IPS-NIHi11 (cell line): ENCODE data around the gene IRS2.

Experiments used
- DNase-seq: peaks from one replicate; pipeline ENCODE4 v3.0.0; 2012; ENCODE audit warnings: mixed read lengths, low spot score

IRS2 gene

DNA sequence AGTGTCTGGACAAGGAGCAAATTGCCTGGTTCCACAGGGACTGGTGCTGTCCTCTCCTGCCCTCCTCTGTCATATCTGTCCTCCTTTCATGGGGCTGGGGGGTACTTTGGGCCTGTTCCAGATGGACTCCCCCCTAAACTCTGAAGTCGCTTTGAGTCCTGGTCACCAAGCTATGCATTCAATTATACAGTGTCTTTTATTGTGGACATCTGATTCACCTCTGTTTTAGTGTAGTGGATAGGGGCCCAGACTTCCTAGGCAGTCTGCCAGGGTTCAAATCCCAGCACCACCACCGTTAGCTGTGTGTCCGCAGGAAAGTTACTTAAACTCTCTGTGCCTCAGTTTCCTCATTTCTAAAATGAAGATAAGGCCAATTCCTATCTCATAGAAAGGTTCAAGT, 21.0 kb upstream of the IRS2 start:
- no peak for DNase-seq

GRCh38 chr13:109804654-109805053, 18.3 kb upstream of the IRS2 start:
- no peak for DNase-seq

GRCh38 chr13:109803825-109804224, 17.4 kb upstream of the IRS2 start:
- DNase-seq = no peak

DNA sequence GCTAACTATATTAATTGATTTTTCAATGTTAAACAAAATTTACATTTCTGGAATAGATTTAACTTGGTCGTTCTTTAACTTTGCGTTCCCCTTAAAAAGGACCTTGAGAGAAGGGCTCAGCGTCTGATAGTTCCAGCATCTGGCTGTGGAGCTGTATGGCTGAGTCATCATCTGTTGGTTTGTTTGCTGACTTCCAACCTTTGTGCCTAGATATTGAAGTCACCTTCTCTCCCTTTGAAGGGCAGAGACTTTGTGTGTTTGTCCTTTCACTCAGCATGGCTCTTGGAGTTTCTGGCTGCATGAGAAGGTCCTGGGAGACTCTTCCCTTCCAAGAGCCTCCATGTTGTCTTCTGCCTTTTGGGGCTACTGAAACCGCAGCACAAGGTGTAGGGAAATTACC, 16.6 kb upstream of the IRS2 start:
- no peak for DNase-seq

GRCh38 chr13:109795011-109795410, 8.6 kb upstream of the IRS2 start:
- DNase-seq = no peak

- no peak for DNase-seq
Observed at GRCh38 chr13:109794095-109794494, 7.7 kb upstream of the IRS2 start.

DNA sequence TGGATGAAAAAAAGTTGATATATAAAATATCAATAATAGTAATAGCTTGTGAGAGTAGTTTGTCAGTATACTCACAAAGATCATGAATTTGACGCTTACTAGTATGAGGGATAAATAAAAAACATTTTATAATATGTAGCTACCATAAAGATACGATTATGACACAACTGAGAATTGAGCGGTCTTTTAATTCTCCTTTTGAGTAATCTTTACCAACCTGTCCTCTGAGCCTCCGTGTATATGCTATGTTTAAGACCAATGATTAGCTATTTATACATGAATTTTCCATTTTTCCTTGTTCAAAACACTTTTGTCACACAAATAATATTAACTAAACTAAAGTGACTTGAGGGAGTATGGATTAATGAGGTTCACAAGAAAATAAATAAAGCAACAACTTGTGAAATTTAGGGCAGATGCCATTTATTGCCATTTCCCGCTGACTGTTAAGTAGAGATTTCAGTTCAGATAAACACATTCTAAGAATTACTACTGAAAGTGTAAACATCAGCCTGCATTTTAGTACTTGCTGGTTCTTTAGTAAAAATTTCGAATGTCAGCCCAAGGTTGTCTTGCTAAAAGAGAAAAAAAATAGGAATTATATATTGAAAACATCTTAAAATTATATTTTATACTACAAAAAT, 6.2 kb upstream of the IRS2 start:
- DNase-seq = no peak

- DNase-seq = no peak
Observed at GRCh38 chr13:109790942-109791605, 4.7 kb upstream of the IRS2 start.

DNA sequence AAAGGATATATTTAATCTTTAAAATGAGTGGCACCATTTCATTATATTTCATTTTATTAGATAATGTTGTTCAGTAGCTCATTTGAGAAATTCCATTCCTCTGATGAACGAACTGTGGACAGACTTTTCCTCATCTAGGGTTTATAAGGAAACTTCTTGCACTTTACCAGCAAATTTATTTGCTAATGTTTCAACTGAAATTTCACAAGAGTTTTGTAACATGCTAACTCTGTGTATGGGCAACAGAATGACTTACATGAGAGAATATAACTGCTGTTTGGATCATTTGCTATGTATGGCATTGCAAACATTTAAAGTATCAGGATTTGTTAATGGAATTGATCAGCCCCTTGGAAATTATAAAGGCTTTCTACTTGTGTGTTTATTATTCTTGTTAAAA, 3.7 kb upstream of the IRS2 start:
- DNase-seq = no peak

GRCh38 chr13:109789262-109789661, 2.9 kb upstream of the IRS2 start:
- no peak for DNase-seq

- no peak for DNase-seq
Observed at GRCh38 chr13:109788372-109789111, 2.2 kb upstream of the IRS2 start.

GRCh38 chr13:109787135-109787954, 962 bp upstream of the IRS2 start:
- peak; percentile 60 for DNase-seq

- peak; percentile 35 for DNase-seq
Observed at GRCh38 chr13:109785892-109786450, 412 bp downstream of the IRS2 start.

DNA sequence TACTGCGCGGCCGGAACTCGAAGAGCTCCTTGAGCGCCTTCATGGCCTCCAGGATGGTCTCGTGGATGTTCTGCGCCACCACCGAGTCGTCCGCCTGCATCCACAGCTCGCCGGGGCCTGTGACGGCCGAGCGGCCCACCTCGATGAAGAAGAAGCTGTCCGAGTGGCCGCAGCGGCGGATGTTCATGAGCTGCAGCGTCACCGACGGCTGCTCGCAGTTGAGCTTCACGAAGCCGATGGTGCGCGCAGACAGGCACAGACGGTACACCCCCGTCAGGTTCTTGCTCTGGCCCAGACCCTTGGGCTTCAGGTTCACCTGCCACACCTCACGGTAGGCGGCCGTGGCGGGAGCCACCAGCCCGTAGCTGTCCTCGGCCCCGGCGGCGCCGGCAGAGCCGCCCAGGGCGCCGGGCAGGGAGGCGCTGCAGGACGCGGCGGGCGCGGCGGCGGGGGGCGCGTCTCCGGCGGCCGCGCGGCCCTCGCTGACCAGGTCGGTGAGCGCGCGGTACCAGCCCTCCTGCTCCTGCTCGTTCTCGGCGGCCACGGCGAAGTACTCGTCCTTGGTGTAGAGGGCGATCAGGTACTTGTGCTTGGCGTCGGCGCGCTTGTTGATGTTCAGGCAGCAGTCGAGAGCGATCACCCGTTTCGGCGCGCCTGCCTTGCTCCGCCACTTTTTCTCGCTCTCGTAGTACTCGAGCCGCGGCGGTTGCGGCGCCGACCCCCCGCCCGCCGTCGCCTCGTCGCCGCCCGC, 1.1 kb downstream of the IRS2 start:
- DNase-seq = no peak

DNA sequence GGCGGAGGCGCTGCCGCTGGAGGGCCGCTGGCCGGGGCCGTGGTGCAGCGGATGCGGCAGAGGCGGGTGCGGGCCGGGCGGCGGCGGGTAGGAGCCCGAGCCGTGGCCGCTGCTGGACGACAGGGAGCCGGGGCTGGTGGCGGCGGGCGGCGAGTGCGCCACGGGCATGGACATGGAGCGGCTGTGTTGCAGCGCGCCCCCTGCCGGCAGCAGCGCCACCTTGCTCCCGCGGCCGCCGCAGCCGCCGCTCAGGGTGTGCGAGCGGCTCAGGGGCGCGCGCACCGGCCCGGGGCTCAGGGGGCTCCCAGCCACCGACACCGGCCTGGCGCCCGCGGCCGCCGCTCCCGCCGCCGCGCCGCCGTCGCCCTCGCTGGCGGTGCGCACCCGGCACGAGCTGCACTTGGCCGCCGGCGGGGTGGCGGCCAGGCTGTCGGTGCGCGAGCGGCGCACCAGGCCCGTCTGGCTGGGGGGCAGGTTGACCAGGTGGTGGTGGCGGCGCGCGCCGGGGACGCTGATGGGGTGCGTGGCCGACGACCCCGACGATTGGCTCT, 1.7 kb downstream of the IRS2 start:
- peak; percentile 85 for DNase-seq

DNA sequence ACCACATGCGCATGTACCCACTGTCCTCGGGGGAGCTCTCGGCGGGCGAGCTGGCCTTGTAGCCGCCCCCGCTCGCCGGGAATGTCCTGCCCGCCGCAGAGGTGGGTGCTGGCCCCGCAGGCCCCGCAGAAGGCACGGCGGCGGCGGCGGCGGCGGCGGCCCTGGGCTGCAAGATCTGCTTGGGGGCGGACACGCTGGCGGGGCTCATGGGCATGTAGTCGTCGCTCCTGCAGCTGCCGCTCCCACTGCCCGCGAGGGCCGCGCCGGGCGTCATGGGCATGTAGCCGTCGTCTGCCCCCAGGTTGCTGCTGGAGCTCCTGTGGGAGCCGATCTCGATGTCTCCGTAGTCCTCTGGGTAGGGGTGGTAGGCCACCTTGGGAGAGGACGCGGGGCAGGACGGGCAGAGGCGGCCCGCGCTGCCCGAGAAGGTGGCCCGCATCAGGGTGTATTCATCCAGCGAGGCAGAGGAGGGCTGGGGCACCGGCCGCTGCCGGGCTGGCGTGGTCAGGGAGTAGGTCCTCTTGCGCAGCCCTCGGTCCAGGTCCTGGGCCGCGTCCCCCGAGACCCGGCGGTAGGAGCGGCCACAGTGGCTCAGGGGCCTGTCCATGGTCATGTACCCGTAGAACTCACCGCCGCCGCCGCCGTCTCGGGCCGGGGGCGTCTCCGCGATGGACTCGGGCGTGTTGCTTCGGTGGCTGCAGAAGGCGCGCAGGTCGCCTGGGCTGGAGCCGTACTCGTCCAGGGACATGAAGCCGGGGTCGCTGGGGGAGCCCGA, 2.4 kb downstream of the IRS2 start:
- DNase-seq = no peak

- DNase-seq = peak; percentile 71
Observed at GRCh38 chr13:109783447-109783814, 3.0 kb downstream of the IRS2 start.

GRCh38 chr13:109782823-109783431, 3.5 kb downstream of the IRS2 start:
- DNase-seq = no peak

DNA sequence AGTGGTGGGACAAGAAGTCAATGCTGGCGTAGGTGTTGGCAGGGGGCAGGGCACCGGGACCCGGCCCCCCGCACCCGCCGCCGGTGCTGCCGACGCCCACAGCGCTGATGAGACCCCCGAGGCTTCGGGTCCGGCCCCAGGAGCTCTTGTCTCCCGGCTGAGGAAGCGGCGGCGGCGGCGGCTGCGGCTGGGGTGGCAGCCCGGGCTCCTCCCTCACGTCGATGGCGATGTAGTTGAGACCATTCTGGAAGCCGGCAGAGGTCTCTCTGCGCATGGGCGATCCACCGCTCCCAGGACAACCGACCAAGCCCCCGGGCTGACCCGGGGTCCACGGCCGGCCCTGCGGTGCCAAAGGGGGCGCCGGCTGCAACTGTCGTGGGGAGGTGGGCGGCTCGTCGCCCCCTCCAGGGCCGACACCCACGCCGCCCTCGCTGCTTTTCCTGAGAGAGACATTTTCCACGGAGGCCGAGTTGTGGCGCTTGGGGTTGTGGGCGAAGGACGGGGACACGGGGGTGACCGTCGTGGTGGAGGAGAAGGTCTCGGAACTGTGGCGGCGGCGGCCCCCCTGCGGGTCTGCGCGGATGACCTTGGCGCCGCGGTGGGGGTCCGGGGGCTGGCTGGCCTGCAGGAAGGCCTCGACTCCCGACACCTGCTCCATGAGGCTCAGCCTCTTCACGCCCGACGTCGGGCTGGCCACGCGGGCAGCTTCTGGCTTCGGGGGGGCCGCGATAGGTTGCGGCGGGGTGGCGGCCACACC, 4.1 kb downstream of the IRS2 start:
- DNase-seq = no peak
